Mesothelial cell of epicardium (in vitro differentiated cells): Measurements from ENCODE around the gene RAI1. TPM values are rescaled to one million over a fixed set of nuclear protein-coding genes. Genes with fewer than 3 reads are reported as not detected.
A peak's percentile ranks its signal among the peaks of the same experiment; 100 is the strongest.

ENCODE experiments used
- DNase-seq, 2 experiments: peaks; one replicate each; pipeline ENCODE4 v3.0.0; 2021; ENCODE audit warnings: low spot score in 2 of 2; ENCODE audit not compliant: unreplicated experiment in 2 of 2
- H3K27ac Mint-ChIP-seq: 2 replicates; pipeline ENCODE4 v1.8.0; 2021; ENCODE audit warnings: mixed read lengths
- H3K27me3 Mint-ChIP-seq: 2 replicates; pipeline ENCODE4 v1.8.0; 2021; ENCODE audit warnings: low read depth, mixed read lengths
- H3K36me3 Mint-ChIP-seq: 2 replicates; pipeline ENCODE4 v1.8.0; 2021; ENCODE audit warnings: mixed read lengths
- H3K4me1 Mint-ChIP-seq: 2 replicates; pipeline ENCODE4 v1.8.0; 2021; ENCODE audit warnings: mixed read lengths
- H3K4me3 Mint-ChIP-seq: 2 replicates; pipeline ENCODE4 v1.8.0; 2021; ENCODE audit warnings: mild to moderate bottlenecking, moderate library complexity, mixed read lengths
- H3K9me3 Mint-ChIP-seq: 2 replicates; pipeline ENCODE4 v1.8.0; 2021; ENCODE audit warnings: mixed read lengths
- total RNA-seq: library from RNA; stranded (reverse); gene quantifications from 3 replicates; pipeline ENCODE4 v1.2.1, GENCODE V29; 2021
- TF ChIP-seq, protein P1 (sequence below): fragments of 200-600 bp; sonication (generic); IDR thresholded peaks from one replicate; pipeline ENCODE4 v1.5.0; 2021; ENCODE audit warnings: antibody characterized with exemption; ENCODE audit not compliant: unreplicated experiment

The RAI1 gene
- total RNA-seq, 1 donor from 2014 or later, result 137 TPM

GRCh38 chr17:17798573-17799255, 117.5 kb downstream of the RAI1 start:
- peaks cover 10% of the 10 kb centered on the region for H3K36me3 Mint-ChIP-seq
- DNase-seq, result no peak
- no peaks in the 10 kb centered on the region for H3K9me3 Mint-ChIP-seq
- H3K4me3 Mint-ChIP-seq, result no peak overlapping the region
- no peaks in the 10 kb centered on the region for H3K27me3 Mint-ChIP-seq
- H3K4me1 Mint-ChIP-seq, result peaks cover 4% of the 10 kb centered on the region
- no peak overlapping the region for H3K27ac Mint-ChIP-seq
- TF ChIP-seq, protein P1, sequence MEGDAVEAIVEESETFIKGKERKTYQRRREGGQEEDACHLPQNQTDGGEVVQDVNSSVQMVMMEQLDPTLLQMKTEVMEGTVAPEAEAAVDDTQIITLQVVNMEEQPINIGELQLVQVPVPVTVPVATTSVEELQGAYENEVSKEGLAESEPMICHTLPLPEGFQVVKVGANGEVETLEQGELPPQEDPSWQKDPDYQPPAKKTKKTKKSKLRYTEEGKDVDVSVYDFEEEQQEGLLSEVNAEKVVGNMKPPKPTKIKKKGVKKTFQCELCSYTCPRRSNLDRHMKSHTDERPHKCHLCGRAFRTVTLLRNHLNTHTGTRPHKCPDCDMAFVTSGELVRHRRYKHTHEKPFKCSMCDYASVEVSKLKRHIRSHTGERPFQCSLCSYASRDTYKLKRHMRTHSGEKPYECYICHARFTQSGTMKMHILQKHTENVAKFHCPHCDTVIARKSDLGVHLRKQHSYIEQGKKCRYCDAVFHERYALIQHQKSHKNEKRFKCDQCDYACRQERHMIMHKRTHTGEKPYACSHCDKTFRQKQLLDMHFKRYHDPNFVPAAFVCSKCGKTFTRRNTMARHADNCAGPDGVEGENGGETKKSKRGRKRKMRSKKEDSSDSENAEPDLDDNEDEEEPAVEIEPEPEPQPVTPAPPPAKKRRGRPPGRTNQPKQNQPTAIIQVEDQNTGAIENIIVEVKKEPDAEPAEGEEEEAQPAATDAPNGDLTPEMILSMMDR, result no peak

DNA sequence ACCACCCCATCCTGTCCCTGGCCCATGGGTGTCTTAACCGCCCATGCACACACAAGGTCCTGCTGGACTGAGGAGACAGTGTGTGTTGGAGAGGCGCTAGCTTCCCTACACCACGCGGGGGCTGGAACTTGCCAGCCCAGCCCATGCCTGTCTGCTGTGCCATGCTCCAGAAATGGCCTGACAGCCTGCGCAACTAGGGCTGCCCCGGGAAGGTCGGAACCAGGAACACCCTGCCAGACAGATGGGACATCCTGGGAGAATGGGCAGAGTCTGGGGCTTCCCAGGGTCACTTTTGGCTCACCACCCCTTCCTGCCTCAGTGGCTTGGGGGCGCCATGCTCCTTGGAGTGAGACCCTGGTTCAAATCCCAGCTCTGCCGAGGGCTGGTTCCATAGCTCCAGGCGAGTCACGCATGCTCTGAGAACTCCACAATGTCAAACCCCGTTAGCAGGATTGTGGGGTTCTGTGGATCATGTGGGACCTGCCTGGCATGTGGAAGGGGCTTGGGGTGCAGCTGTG, 119.3 kb downstream of the RAI1 start:
- TF ChIP-seq, protein P1, result no peak
- H3K4me1 Mint-ChIP-seq, result peaks cover 10% of the 10 kb centered on the region
- H3K9me3 Mint-ChIP-seq, result no peaks in the 10 kb centered on the region
- peaks cover 19% of the 10 kb centered on the region for H3K36me3 Mint-ChIP-seq
- H3K27ac Mint-ChIP-seq, result peak overlapping the region; percentile 34
- H3K27me3 Mint-ChIP-seq, result no peaks in the 10 kb centered on the region
- no peak for DNase-seq
- H3K4me3 Mint-ChIP-seq, result no peak overlapping the region

DNA sequence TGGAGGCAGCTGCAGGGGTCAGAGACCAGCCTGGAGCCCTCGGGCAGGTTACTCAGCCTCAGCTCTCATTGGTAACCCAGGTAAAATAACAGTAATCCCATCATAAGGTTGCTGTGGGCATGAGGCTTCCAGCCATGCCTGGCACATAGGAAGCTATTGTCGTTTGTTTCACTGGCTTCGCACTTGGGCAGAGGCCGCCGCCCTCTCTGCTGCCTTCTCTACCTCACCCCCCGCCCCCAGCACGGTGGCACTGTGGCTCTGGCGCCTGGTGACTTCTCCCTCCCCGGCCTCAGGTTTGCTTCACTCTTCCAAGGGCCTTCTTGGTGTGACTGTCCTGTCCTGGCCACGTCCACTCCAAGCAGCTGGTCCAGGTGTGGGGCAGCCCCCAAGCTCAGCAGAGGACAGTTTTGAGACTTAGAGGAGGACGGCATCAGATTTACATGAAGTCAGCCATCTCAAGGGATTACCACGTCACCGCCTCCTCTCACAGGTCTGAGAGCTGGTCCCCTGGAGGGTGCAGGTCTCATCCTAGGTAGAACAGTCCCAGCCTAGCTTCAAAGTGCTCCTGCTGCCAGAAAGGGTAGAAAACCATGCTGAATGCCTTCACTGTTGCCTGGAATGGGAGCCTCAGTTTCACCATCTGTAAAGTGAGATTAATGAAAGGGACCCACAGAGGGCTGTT, 120.7 kb downstream of the RAI1 start:
- Mint-ChIP-seq H3K36me3 (peaks cover 28% of the 10 kb centered on the region), H3K4me1 (peaks cover 16% of the 10 kb centered on the region), H3K4me3 (no peak overlapping the region), H3K27me3 (no peaks in the 10 kb centered on the region), H3K9me3 (no peaks in the 10 kb centered on the region), H3K27ac (no peak overlapping the region)
- TF ChIP-seq, protein P1, result no peak
- DNase-seq, result no peak

GRCh38 chr17:17804007-17804406, 122.7 kb downstream of the RAI1 start:
- Mint-ChIP-seq H3K9me3 (no peaks in the 10 kb centered on the region), H3K27ac (peak overlapping the region; percentile 66), H3K4me1 (peaks cover 20% of the 10 kb centered on the region), H3K27me3 (no peaks in the 10 kb centered on the region), H3K4me3 (no peak overlapping the region), H3K36me3 (peaks cover 24% of the 10 kb centered on the region)
- no peak for DNase-seq
- TF ChIP-seq, protein P1, result no peak

DNA sequence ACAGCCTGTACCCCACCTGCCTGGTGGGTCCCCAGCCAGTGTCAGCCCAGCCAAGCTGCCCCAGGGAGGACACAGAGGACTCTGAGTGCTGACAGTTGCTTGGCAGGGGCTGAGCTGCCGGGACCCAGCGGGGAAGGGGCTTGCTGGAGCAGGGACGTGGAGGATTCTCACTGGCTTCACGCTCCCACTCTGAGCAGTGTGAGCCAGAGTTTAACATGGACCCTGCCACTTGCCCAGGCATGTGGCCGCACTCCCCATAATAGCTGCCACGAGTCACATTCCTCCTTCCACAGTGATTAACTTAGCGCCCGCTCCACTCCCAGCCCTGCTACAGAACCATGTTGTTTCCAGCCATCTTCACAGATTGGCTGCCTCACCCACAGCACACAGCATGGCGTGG, 124.3 kb downstream of the RAI1 start:
- peak overlapping the region; percentile 44 for H3K27ac Mint-ChIP-seq
- no peak overlapping the region for H3K4me3 Mint-ChIP-seq
- no peaks in the 10 kb centered on the region for H3K9me3 Mint-ChIP-seq

More for the DNA sequence above, 124.3 kb downstream of the RAI1 start:
- TF ChIP-seq, protein P1, result no peak
- Mint-ChIP-seq H3K4me1 (peaks cover 30% of the 10 kb centered on the region), H3K27me3 (no peaks in the 10 kb centered on the region), H3K36me3 (peaks cover 24% of the 10 kb centered on the region)
- DNase-seq, result no peak
